HEK293 (cell line): Measurements from ENCODE around the gene CBX5.
A peak's percentile ranks its signal among the peaks of the same experiment; 100 is the strongest.

ENCODE experiments used
- CTCF ChIA-PET: fragments of 350-600 bp; formaldehyde crosslinking; extraction: SDS; loops from one replicate; lab custom pipeline; 2021; ENCODE audit warnings: antibody characterized with exemption; lab: Yijun Ruan, JAX
- POLR2A ChIA-PET: fragments of 300-600 bp; formaldehyde crosslinking; extraction: SDS; loops from one replicate; lab custom pipeline; 2020; ENCODE audit warnings: antibody characterized with exemption, inconsistent platforms; lab: Yijun Ruan, JAX
- H3K27ac ChIP-seq: fragments of 200-500 bp; sonication (Bioruptor generic); 2 replicates; pipeline ENCODE4 v1.5.1; 2014; ENCODE audit warnings: low read depth, low read length, control low read depth, inconsistent platforms; ENCODE audit errors: extremely low read depth
- H3K36me3 ChIP-seq, 2 experiments: fragments of 200-500 bp in 1 of 2; sonication (Bioruptor generic) in 1 of 2; 1 replicate in 1 of 2; 2 replicates in 1 of 2; pipeline ENCODE4 v1.5.1; 2014 to 2017; ENCODE audit warnings: inconsistent platforms in 2 of 2, low read length in 2 of 2; ENCODE audit not compliant: control insufficient read depth in 2 of 2, insufficient read depth in 1 of 2
- H3K4me1 ChIP-seq: fragments of 200-500 bp; sonication (Bioruptor generic); 2 replicates; pipeline ENCODE4 v1.5.1; 2014; ENCODE audit warnings: mild to moderate bottlenecking, low read length, inconsistent platforms; ENCODE audit not compliant: control insufficient read depth, insufficient read depth
- H3K4me3 ChIP-seq: 2 replicates; pipeline ENCODE4 v1.5.1; 2011; ENCODE audit warnings: low read depth, mild to moderate bottlenecking, control low read depth, low read length, moderate library complexity
- H3K9me3 ChIP-seq: fragments of 200-500 bp; sonication (Bioruptor generic); 2 replicates; pipeline ENCODE4 v1.5.1; 2014; ENCODE audit warnings: low read depth, low read length, inconsistent platforms; ENCODE audit not compliant: control insufficient read depth, insufficient read depth
- EGR2 ChIP-seq: fragments of 450-650 bp; formaldehyde crosslinking; IDR thresholded peaks from 2 replicates; pipeline ENCODE4 v1.5.1; 2016; ENCODE audit warnings: low read depth, missing biosample characterization, missing genetic modification characterization
- FEZF1 ChIP-seq: fragments of 450-650 bp; formaldehyde crosslinking; IDR thresholded peaks from 2 replicates; pipeline ENCODE4 v1.5.1; 2016; ENCODE audit warnings: missing biosample characterization, missing genetic modification characterization
- IKZF3 ChIP-seq: fragments of 450-650 bp; IDR thresholded peaks from 2 replicates; pipeline ENCODE4 v1.5.0; 2018; ENCODE audit warnings: missing biosample characterization, mild to moderate bottlenecking, missing genetic modification characterization, moderate library complexity
- KLF17 ChIP-seq: fragments of 450-650 bp; formaldehyde crosslinking; IDR thresholded peaks from 2 replicates; pipeline ENCODE4 v1.5.1; 2016; ENCODE audit warnings: missing biosample characterization, missing genetic modification characterization
- KLF8 ChIP-seq: fragments of 450-650 bp; formaldehyde crosslinking; IDR thresholded peaks from 2 replicates; pipeline ENCODE4 v1.5.1; 2016; ENCODE audit warnings: missing biosample characterization, missing genetic modification characterization
- KLF9 ChIP-seq: fragments of 450-650 bp; formaldehyde crosslinking; IDR thresholded peaks from 2 replicates; pipeline ENCODE4 v1.5.1; 2016; ENCODE audit warnings: missing biosample characterization, missing genetic modification characterization, low read depth
- PRDM1 ChIP-seq: fragments of 450-650 bp; formaldehyde crosslinking; IDR thresholded peaks from 2 replicates; pipeline ENCODE4; 2016; ENCODE audit warnings: missing biosample characterization, missing genetic modification characterization
- SCRT1 ChIP-seq: fragments of 450-650 bp; formaldehyde crosslinking; IDR thresholded peaks from 2 replicates; pipeline ENCODE4 v1.5.1; 2016; ENCODE audit warnings: missing biosample characterization, missing genetic modification characterization, borderline replicate concordance
- SCRT2 ChIP-seq: fragments of 450-650 bp; formaldehyde crosslinking; IDR thresholded peaks from 2 replicates; pipeline ENCODE4 v1.5.1; 2016; ENCODE audit warnings: missing biosample characterization, missing genetic modification characterization
- SP7 ChIP-seq: fragments of 450-650 bp; formaldehyde crosslinking; IDR thresholded peaks from 2 replicates; pipeline ENCODE4 v1.5.1; 2016; ENCODE audit warnings: missing biosample characterization, missing genetic modification characterization
- ZBTB6 ChIP-seq: fragments of 450-650 bp; formaldehyde crosslinking; IDR thresholded peaks from 2 replicates; pipeline ENCODE4 v1.5.1; 2017; ENCODE audit warnings: missing biosample characterization, missing genetic modification characterization
- ZFHX2 ChIP-seq: fragments of 450-650 bp; formaldehyde crosslinking; conservative IDR thresholded peaks from 2 replicates; pipeline ENCODE4 v1.5.1; 2016; ENCODE audit warnings: missing biosample characterization, missing genetic modification characterization
- ZNF157 ChIP-seq: fragments of 450-650 bp; formaldehyde crosslinking; IDR thresholded peaks from 2 replicates; pipeline ENCODE4 v1.5.1; 2016; ENCODE audit warnings: missing biosample characterization, missing genetic modification characterization
- ZNF18 ChIP-seq: fragments of 450-650 bp; formaldehyde crosslinking; IDR thresholded peaks from 2 replicates; pipeline ENCODE4 v1.5.1; 2016; ENCODE audit warnings: missing biosample characterization, missing genetic modification characterization
- ZNF239 ChIP-seq: fragments of 450-650 bp; formaldehyde crosslinking; IDR thresholded peaks from 2 replicates; pipeline ENCODE4 v1.5.1; 2016; ENCODE audit warnings: missing biosample characterization, missing genetic modification characterization
- ZNF366 ChIP-seq: fragments of 450-650 bp; formaldehyde crosslinking; conservative IDR thresholded peaks from 2 replicates; pipeline ENCODE4 v1.5.1; 2016; ENCODE audit warnings: missing biosample characterization, missing genetic modification characterization
- ZNF426 ChIP-seq: fragments of 450-650 bp; formaldehyde crosslinking; IDR thresholded peaks from 2 replicates; pipeline ENCODE4 v1.5.1; 2017; ENCODE audit warnings: missing biosample characterization, missing genetic modification characterization, mild to moderate bottlenecking, inconsistent platforms, moderate library complexity
- ZNF449 ChIP-seq: fragments of 450-650 bp; formaldehyde crosslinking; IDR thresholded peaks from 2 replicates; pipeline ENCODE4 v1.5.1; 2017; ENCODE audit warnings: missing biosample characterization, mild to moderate bottlenecking, missing genetic modification characterization, moderate library complexity
- ZNF561 ChIP-seq: fragments of 450-650 bp; IDR thresholded peaks from 2 replicates; pipeline ENCODE4 v1.5.1; 2018; ENCODE audit warnings: missing biosample characterization, missing genetic modification characterization, borderline replicate concordance
- ZNF600 ChIP-seq: fragments of 450-650 bp; formaldehyde crosslinking; IDR thresholded peaks from 2 replicates; pipeline ENCODE4 v1.5.1; 2016; ENCODE audit warnings: missing biosample characterization, missing genetic modification characterization

CBX5 gene

GRCh38 chr12:54292931-54293241 is 13.0 kb upstream of the CBX5 start:
- Histone ChIP-seq H3K36me3 (peaks cover under 1 to 6% of the 10 kb centered on the region in 2 experiments), H3K4me1 (no peaks in the 10 kb centered on the region; the same call in 1 of the 2 replicates), H3K27ac (no peak overlapping the region), H3K4me3 (no peak overlapping the region), H3K9me3 (no peaks in the 10 kb centered on the region)
- no peak for TF ChIP-seq ZNF426 (tag by site-specific recombination)
- CTCF ChIA-PET: interaction anchor here (0.7 to 5.6 kb wide), 18 partner anchors 14 to 107 kb away, joined by 3 to 63 read pairs (median 8); partner anchors contain the start of gene COPZ1
- POLR2A ChIA-PET: interaction anchor here (0.5 to 6.0 kb wide), 6 partner anchors 8 to 34 kb away, joined by 3 to 37 read pairs (median 5); partner anchors contain the start of genes CBX5, COPZ1, HNRNPA1 and NFE2

- H3K9me3 ChIP-seq: no peaks in the 10 kb centered on the region
- POLR2A ChIA-PET: interaction anchor here (0.5 to 6.0 kb wide), 8 partner anchors 9 to 62 kb away, joined by 3 to 37 read pairs (median 4); partner anchors contain the start of genes CBX5, COPZ1, HNRNPA1 and NFE2
- H3K4me3 ChIP-seq: no peak overlapping the region
- H3K27ac ChIP-seq: no peak overlapping the region
- H3K36me3 ChIP-seq: peaks cover 7 to 12% of the 10 kb centered on the region in 2 experiments
- TF ChIP-seq SCRT1 (tag by site-specific recombination): peak; percentile 86
- peak; percentile 91 for TF ChIP-seq SCRT2
- TF ChIP-seq ZNF239 (tag by site-specific recombination): no peak
- TF ChIP-seq, all 188 proteins: peak for 2
- CTCF ChIA-PET: interaction anchor here (0.6 to 5.6 kb wide), 11 partner anchors 14 to 93 kb away, joined by 3 to 63 read pairs (median 4); partner anchors contain the start of gene COPZ1
- peaks cover 2% of the 10 kb centered on the region for H3K4me1 ChIP-seq
Observed at GRCh38 chr12:54292083-54292930, 12.4 kb upstream of the CBX5 start.

GRCh38 chr12:54287261-54288157 is 7.6 kb upstream of the CBX5 start:
- Histone ChIP-seq H3K4me3 (no peak overlapping the region), H3K27ac (peak overlapping the region; percentile 42), H3K36me3 (peaks cover 50 to 55% of the 10 kb centered on the region in 2 experiments), H3K9me3 (no peaks in the 10 kb centered on the region), H3K4me1 (peaks cover 7% of the 10 kb centered on the region)
- CTCF ChIA-PET: interaction anchor here (0.7 to 3.1 kb wide), 11 partner anchors 8 to 318 kb away, joined by 3 to 20 read pairs (median 8); partner anchors contain the start of gene NFE2
- POLR2A ChIA-PET: interaction anchor here (0.6 to 2.5 kb wide), 22 partner anchors 8 to 99 kb away, joined by 3 to 27 read pairs (median 4); partner anchors contain the start of genes COPZ1, NFE2 and SMUG1
- TF ChIP-seq ZNF366 (no peak), KLF8 (tag by site-specific recombination) (0 out of 2 replicates have a peak, but pooled peaks have one; percentile 21), PRDM1 (tag by site-specific recombination) (peak; percentile 53; the same call in 1 of the 2 replicates), ZNF18 (tag by site-specific recombination) (0 out of 2 replicates have a peak, but pooled peaks have one; percentile 23), SP7 (tag by site-specific recombination) (peak; percentile 31; the same call in 1 of the 2 replicates), ZBTB6 (tag by site-specific recombination) (no peak), KLF9 (tag by site-specific recombination) (peak; percentile 29), IKZF3 (tag by site-specific recombination) (peak; percentile 72), EGR2 (tag by site-specific recombination) (peak; percentile 47), ZNF426 (tag by site-specific recombination) (no peak), FEZF1 (tag by site-specific recombination) (0 out of 2 replicates have a peak, but pooled peaks have one; percentile 2), ZNF600 (tag by site-specific recombination) (peak; percentile 55), ZNF561 (tag by site-specific recombination) (0 out of 2 replicates have a peak, but pooled peaks have one; percentile 33), ZFHX2 (tag by site-specific recombination) (peak; percentile 67), SCRT2 (peak; percentile 75; the same call in 1 of the 2 replicates), KLF17 (tag by site-specific recombination) (0 out of 2 replicates have a peak, but pooled peaks have one; percentile 54), ZNF449 (tag by site-specific recombination) (peak; percentile 59; the same call in 1 of the 2 replicates), ZNF157 (tag by site-specific recombination) (no peak)
